ENCODE data around the gene PTPRG. TPM values are rescaled to one million over a fixed set of nuclear protein-coding genes. Genes with fewer than 3 reads are reported as not detected.

Gene PTPRG
- total RNA-seq, 4 donors from 2014 or later, result 51.9 to 56.8 (median 54.4) TPM

DNA sequence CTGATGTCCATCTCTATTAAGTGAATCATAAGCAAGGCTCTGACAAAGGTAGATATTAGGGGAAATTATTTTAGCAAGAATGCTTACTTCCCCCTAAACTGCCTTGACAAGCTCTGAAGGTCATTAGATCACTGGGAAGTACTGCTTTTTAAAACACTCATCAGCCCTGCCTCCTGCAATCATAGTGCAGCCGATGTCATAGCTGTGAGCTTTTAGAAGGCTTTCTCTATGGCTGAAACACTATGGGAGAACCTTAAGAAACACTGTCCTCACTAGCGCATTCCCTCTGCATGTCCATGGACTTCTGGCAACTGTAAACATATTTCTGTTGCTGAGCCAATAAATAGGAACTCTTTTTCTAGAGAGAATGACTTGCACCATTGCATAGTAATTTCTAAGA lies 38.7 kb upstream of the PTPRG start:
- H3K4me1 ChIP-seq, result no peaks in the 10 kb centered on the region
- no peaks in the 10 kb centered on the region for H3K27me3 ChIP-seq
- TF ChIP-seq EP300 (IDR thresholded peaks at IDR 0.05) (no peak), POLR2AphosphoS5 (IDR thresholded peaks at IDR 0.05) (no peak), POLR2A (IDR thresholded peaks at IDR 0.05; ENCODE audit: low read depth) (no peak)
- TF ChIP-seq, protein P1, sequence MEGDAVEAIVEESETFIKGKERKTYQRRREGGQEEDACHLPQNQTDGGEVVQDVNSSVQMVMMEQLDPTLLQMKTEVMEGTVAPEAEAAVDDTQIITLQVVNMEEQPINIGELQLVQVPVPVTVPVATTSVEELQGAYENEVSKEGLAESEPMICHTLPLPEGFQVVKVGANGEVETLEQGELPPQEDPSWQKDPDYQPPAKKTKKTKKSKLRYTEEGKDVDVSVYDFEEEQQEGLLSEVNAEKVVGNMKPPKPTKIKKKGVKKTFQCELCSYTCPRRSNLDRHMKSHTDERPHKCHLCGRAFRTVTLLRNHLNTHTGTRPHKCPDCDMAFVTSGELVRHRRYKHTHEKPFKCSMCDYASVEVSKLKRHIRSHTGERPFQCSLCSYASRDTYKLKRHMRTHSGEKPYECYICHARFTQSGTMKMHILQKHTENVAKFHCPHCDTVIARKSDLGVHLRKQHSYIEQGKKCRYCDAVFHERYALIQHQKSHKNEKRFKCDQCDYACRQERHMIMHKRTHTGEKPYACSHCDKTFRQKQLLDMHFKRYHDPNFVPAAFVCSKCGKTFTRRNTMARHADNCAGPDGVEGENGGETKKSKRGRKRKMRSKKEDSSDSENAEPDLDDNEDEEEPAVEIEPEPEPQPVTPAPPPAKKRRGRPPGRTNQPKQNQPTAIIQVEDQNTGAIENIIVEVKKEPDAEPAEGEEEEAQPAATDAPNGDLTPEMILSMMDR (IDR thresholded peaks at IDR 0.05), result no peak
- intact Hi-C loops (cut with DNase I), result no loop called here
- H3K36me3 ChIP-seq, result no peaks in the 10 kb centered on the region
- WGBS, result 74% methylated on average over 2 of the region's 2 CpGs
- no peak overlapping the region for H3K4me3 ChIP-seq
- H3K27ac ChIP-seq (replicated peaks in 1 of 4), result no peak overlapping the region
- DNase-seq (ENCODE audit: extremely low spot score), result no peak
- H3K9me3 ChIP-seq, result no peaks in the 10 kb centered on the region

DNA sequence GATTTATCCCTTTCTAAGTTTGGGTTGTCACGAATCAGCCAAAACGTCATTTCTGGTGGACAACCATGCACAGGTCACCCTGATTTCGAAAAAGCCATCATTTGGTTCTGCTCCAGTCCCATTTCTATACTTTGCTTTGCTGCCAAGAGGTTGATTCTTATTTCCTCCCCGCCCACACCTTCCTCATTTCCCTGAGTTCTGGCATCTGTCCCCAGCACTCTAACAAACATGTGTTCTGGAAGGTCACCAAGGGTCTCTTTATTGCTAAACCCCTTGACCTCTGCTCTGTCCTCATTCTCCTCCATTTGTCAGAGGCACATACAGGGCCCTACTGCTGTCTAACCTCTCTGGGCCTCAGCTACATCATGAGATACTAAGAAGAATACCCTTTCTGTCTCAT lies 36.4 kb upstream of the PTPRG start:
- intact Hi-C loops (cut with DNase I), result no loop called here
- TF ChIP-seq, protein P1 (IDR thresholded peaks at IDR 0.05), result no peak
- no peak for TF ChIP-seq EP300 (IDR thresholded peaks at IDR 0.05)
- TF ChIP-seq POLR2AphosphoS5 (IDR thresholded peaks at IDR 0.05), result no peak
- TF ChIP-seq POLR2A (IDR thresholded peaks at IDR 0.05; ENCODE audit: low read depth), result no peak
- Histone ChIP-seq H3K9me3 (no peaks in the 10 kb centered on the region), H3K4me1 (no peaks in the 10 kb centered on the region), H3K4me3 (no peak overlapping the region), H3K27ac (replicated peaks in 1 of 4) (no peak overlapping the region), H3K27me3 (no peaks in the 10 kb centered on the region), H3K36me3 (no peaks in the 10 kb centered on the region)
- DNase-seq (ENCODE audit: extremely low spot score), result no peak
- WGBS, result 60% methylated on average over 4 of the region's 4 CpGs

DNA sequence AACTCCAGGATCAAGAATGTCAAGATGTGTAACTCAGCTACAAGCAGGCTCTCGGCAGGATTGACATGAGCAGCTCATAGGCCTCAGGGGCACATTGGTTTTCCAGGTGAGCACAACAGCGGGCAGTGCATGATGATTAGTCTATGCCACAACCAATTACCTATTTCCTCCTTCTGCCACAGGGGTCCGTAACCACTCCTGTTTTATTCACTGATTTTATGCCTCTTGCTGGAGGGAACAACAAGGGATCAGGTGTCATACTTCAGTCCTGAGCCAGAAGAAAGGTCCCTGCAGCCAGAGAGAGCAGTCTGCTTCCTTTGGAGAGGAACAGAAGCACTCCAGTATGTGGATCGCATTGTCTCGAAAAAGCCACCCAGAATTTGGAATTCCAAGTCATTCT lies 35.1 kb upstream of the PTPRG start:
- 96% methylated on average over 5 of the region's 5 CpGs for WGBS
- H3K4me3 ChIP-seq, result no peak overlapping the region

DNA sequence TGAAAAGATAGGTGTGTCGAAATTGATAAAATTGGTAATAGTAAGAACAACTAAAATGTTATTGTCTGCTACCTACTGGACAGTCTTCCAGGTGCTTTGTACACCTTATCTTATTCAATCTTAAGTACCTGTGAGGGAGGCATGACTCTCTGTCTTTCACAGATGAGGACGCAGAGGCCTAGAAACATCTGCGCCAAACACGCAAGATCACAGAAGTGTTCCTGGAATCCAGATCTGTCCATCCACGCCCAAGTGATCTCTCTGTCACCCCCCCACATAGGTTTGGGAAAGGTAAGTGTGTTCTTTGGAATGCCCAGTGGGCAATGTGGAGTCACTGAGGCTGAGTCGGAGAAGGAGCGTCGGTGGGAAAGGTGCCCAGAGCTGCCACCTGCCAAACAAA lies 34.4 kb upstream of the PTPRG start:
- Histone ChIP-seq H3K4me3 (no peak overlapping the region), H3K27ac (replicated peaks in 1 of 4) (no peak overlapping the region), H3K4me1 (no peaks in the 10 kb centered on the region), H3K9me3 (no peaks in the 10 kb centered on the region), H3K27me3 (no peaks in the 10 kb centered on the region), H3K36me3 (no peaks in the 10 kb centered on the region)
- intact Hi-C loops (cut with DNase I), result no loop called here
- 94% methylated on average over 8 of the region's 8 CpGs for WGBS
- TF ChIP-seq POLR2AphosphoS5 (IDR thresholded peaks at IDR 0.05) (no peak), EP300 (IDR thresholded peaks at IDR 0.05) (no peak), POLR2A (IDR thresholded peaks at IDR 0.05; ENCODE audit: low read depth) (no peak)
- TF ChIP-seq, protein P1 (IDR thresholded peaks at IDR 0.05), result no peak
- DNase-seq (ENCODE audit: extremely low spot score), result no peak

More for the DNA sequence above, 35.1 kb upstream of the PTPRG start:
- H3K27me3 ChIP-seq, result no peaks in the 10 kb centered on the region
- H3K36me3 ChIP-seq, result no peaks in the 10 kb centered on the region
- no peak for DNase-seq (ENCODE audit: extremely low spot score)
- intact Hi-C loops (cut with DNase I), result no loop called here
- no peaks in the 10 kb centered on the region for H3K4me1 ChIP-seq
- H3K27ac ChIP-seq (replicated peaks in 1 of 4), result no peak overlapping the region
- TF ChIP-seq POLR2AphosphoS5 (IDR thresholded peaks at IDR 0.05), result no peak
- TF ChIP-seq, protein P1 (IDR thresholded peaks at IDR 0.05), result no peak
- no peak for TF ChIP-seq EP300 (IDR thresholded peaks at IDR 0.05)
- TF ChIP-seq POLR2A (IDR thresholded peaks at IDR 0.05; ENCODE audit: low read depth), result no peak
- H3K9me3 ChIP-seq, result no peaks in the 10 kb centered on the region

DNA sequence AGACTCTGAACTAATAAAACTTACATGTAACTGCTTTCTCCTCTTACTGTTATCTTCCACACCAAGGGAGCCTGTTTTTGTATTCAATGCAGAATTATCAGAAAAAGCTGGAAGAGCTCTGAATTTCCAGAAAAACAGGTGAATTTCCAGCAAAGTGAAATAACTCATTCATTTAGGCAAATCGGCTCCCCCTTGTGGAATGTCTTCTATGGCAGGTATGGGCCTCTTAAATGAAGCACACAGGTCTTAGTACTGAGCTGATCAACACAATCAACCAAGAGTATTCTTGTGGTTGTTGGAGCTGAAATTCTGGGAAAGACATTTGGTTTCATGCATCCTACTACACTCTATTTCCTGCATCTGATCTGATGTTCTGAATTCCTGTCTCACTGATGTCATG lies 31.0 kb upstream of the PTPRG start:
- Histone ChIP-seq H3K4me1 (no peaks in the 10 kb centered on the region), H3K4me3 (no peak overlapping the region), H3K27ac (replicated peaks in 1 of 4) (no peak overlapping the region), H3K27me3 (no peaks in the 10 kb centered on the region), H3K9me3 (no peaks in the 10 kb centered on the region), H3K36me3 (no peaks in the 10 kb centered on the region)
- TF ChIP-seq POLR2AphosphoS5 (IDR thresholded peaks at IDR 0.05) (no peak), POLR2A (IDR thresholded peaks at IDR 0.05; ENCODE audit: low read depth) (no peak), EP300 (IDR thresholded peaks at IDR 0.05) (no peak)
- TF ChIP-seq, protein P1 (IDR thresholded peaks at IDR 0.05), result peak; percentile 18 to 54 (median 39)
- intact Hi-C loops (cut with DNase I), result no loop called here
- DNase-seq (ENCODE audit: extremely low spot score), result no peak
- 22% methylated on average over 1 of the region's 1 CpG for WGBS

All from esophagus muscularis mucosa (tissue), 4 donors.